Right lung (tissue), 10 donors: ENCODE data around the gene INPP5A. TPM values are rescaled to one million over a fixed set of nuclear protein-coding genes. Genes with fewer than 3 reads are reported as not detected.
"Not testable (repeated sequence)": the region's sequence is repeated elsewhere in the genome, so short reads cannot be mapped to it uniquely, and the experiment has no call there.

ENCODE experiments used
- DNase-seq, 2 donors: peaks; one replicate each; pipeline ENCODE4 v3.0.0-alpha.2; 2013
- long read RNA-seq, 8 donors: transcript quantifications; one replicate each; lab custom pipeline, GENCODE V29; 2026
- polyA plus RNA-seq, 5 donors: library from polyadenylated mRNA; unstranded; fragments of 120-200 nt; gene quantifications; one replicate each; pipeline versions ENCODE4 v1.2.1 to v1.2.3, GENCODE V29; 2013; ENCODE audit warnings: inconsistent platforms in 1 of 5, low replicate concordance in 1 of 5; ENCODE audit not compliant: insufficient read length in 5 of 5, insufficient read depth in 1 of 5

INPP5A gene, protein sequence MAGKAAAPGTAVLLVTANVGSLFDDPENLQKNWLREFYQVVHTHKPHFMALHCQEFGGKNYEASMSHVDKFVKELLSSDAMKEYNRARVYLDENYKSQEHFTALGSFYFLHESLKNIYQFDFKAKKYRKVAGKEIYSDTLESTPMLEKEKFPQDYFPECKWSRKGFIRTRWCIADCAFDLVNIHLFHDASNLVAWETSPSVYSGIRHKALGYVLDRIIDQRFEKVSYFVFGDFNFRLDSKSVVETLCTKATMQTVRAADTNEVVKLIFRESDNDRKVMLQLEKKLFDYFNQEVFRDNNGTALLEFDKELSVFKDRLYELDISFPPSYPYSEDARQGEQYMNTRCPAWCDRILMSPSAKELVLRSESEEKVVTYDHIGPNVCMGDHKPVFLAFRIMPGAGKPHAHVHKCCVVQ
- polyA plus RNA-seq: 10 to 100 TPM; 27.7 to 41.7 (median 35.5) TPM
- long read RNA-seq, donor 1, transcript INPP5A-203 (16 exons, 2,967 nt): major isoform, 6 of 13 reads
- long read RNA-seq, donor 1, partial matches to known transcripts: 7 of 13 reads
- long read RNA-seq, donor 1, other reads (novel, unspliced or antisense): 0 of 13 reads
- long read RNA-seq, donor 2, transcript INPP5A-203 (16 exons, 2,967 nt): major isoform, 5 of 5 reads
- long read RNA-seq, donor 2, partial matches to known transcripts: 0 of 5 reads
- long read RNA-seq, donor 2, other reads (novel, unspliced or antisense): 0 of 5 reads
- long read RNA-seq, donor 3, transcript INPP5A-203 (16 exons, 2,967 nt): major isoform, 5 of 6 reads
- long read RNA-seq, donor 3, partial matches to known transcripts: 0 of 6 reads
- long read RNA-seq, donor 3, other reads (novel, unspliced or antisense): 0 of 6 reads
- long read RNA-seq, donor 4, partial matches to known transcripts: 0 of 3 reads
- long read RNA-seq, donor 4, other reads (novel, unspliced or antisense): 0 of 3 reads
- long read RNA-seq, donor 5, transcript INPP5A-203 (16 exons, 2,967 nt): major isoform, 10 of 82 reads
- long read RNA-seq, donor 5, partial matches to known transcripts: 72 of 82 reads
- long read RNA-seq, donor 5, other reads (novel, unspliced or antisense): 0 of 82 reads
- long read RNA-seq, donor 6, transcript INPP5A-203 (16 exons, 2,967 nt): major isoform, 6 of 6 reads
- long read RNA-seq, donor 6, partial matches to known transcripts: 0 of 6 reads
- long read RNA-seq, donor 6, other reads (novel, unspliced or antisense): 0 of 6 reads
- long read RNA-seq, donor 7, transcript INPP5A-203 (16 exons, 2,967 nt): major isoform, 6 of 57 reads
- long read RNA-seq, donor 7, partial matches to known transcripts: 51 of 57 reads
- long read RNA-seq, donor 7, other reads (novel, unspliced or antisense): 0 of 57 reads
- long read RNA-seq, donor 8, partial matches to known transcripts: 0 of 4 reads
- long read RNA-seq, donor 8, other reads (novel, unspliced or antisense): 0 of 4 reads

DNA sequence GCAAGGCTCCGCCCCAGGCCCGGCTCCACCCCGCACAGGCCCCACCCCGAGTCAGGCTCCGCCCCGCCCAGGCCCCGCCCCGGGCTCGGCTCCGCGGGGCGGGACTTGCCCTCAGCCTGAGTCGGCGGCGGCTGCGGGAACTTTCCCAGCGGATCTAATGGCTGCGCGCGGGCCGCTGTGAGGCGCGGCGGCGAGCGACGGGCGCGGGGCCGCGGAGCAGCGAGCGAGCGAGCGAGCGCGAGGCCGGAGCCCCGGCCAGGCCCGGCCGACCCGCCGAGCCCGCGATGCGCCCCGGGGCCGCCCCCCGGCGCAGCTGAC lies at the start of gene INPP5A:
TSS of gene INPP5A (plus strand) at position 104 of the 318 bp plus-strand sequence. CDS start 310 bp downstream, outside the sequence.
- no peak for DNase-seq

- DNase-seq: no peak
These were observed 49.3 kb upstream of the INPP5A start for GRCh38 chr10:132488231-132488821.

GRCh38 chr10:132489053-132489703 lies 48.4 kb upstream of the INPP5A start:
- DNase-seq: no peak

DNA sequence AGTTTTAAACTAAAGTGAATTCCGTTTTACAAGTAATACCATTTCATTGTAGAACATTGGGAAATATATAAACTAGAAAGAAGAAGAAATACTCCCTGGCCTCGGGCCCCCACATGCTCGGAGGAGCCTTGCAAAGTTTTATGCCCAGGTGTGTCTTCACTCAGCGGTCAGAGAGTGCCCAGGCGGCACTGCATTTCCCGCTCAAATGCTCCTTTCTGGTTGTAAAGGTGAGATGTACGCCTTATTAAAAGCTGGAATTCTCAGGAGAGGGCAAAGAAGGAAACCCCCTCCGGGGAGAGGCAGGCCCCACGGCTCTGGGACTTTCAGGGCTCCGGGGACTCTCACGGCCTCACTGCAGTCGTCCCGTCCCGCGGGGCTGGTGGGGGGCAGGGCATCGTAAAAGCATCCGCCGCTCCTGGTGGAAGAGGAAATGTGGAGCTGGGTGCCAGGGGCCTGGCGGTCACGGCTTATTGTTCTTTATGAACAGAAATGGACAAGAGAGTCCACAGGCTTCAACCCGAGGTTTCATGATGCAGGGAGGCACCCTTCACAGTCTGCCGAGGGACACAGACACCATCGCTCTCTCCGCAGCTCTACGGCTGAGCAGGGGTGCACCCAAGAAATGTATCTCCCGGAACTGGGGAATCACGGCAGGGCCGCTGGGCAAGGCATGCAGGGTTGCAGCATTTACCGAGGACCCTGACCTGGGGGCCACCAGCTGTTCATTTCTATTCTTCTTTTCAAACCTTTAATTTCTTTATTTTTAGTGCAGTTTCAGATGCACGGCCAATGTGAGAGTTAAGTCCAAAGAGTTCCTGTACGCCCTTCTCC lies 47.7 kb upstream of the INPP5A start:
- DNase-seq: no peak

- DNase-seq: not testable (repeated sequence)
These were observed 46.1 kb upstream of the INPP5A start for GRCh38 chr10:132491534-132491933.

DNA sequence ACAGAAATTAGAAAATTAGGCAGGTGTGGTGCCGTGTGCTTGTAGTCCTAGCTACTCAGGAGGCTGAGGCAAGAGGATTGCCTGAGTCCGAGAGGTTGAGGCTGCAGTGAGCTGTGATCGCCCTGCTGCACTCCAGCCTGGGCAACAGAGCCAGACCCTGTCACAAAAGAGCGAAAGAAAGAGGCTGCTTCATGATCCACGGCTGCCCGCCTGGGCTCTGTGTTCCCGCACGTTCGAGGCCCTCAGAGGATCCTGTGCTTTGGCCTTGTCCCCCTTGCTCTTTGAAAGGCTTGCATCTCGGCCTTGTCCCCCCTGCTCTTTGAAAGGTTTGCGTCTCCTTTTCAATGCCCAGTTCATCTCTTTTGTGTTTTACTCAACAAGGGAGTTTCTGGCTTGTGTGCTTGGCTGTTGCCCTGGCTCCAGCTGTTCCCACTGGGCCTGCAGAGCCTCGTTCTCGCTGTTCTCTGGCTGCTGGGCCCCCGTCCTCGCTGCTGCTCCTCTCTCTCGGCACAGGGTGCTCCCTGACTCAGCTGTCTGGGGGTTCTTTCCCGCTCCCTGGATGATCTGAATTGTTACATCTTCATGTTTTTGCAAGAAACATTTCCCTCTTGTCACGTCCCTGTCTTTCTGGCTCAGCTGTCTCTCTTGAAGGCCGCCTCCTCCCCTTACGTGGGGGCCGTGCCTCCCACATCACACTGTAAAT lies 45.1 kb upstream of the INPP5A start:
- peak; percentile 68 for DNase-seq

- no peak for DNase-seq
These were observed 44.3 kb upstream of the INPP5A start for GRCh38 chr10:132493246-132493755.

DNA sequence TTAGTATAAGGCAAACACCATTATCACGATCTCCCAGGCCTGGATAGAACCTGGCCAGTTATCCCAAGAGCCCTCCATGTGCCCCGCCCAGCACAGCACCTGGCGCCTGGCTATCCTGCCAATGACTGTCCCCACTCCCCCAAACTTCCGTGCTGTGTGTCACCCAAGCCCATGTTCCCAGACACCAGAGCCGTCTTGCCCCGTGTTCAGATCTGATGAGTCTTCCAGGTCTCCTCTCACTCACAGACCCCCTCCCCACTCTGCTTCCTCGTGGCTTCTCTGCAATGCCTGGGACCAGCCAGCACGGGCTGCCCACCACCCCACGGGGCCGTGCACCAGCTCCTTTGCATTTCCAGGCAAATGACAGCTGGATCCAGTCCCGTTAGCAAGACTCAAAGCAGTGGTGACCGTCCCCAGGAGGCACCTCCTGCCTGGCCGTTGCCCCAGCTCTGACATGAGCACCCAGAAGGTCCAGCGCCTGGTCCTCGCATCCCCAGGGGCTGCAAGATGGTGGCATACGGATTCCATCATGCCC lies 43.8 kb upstream of the INPP5A start:
- DNase-seq: no peak

DNA sequence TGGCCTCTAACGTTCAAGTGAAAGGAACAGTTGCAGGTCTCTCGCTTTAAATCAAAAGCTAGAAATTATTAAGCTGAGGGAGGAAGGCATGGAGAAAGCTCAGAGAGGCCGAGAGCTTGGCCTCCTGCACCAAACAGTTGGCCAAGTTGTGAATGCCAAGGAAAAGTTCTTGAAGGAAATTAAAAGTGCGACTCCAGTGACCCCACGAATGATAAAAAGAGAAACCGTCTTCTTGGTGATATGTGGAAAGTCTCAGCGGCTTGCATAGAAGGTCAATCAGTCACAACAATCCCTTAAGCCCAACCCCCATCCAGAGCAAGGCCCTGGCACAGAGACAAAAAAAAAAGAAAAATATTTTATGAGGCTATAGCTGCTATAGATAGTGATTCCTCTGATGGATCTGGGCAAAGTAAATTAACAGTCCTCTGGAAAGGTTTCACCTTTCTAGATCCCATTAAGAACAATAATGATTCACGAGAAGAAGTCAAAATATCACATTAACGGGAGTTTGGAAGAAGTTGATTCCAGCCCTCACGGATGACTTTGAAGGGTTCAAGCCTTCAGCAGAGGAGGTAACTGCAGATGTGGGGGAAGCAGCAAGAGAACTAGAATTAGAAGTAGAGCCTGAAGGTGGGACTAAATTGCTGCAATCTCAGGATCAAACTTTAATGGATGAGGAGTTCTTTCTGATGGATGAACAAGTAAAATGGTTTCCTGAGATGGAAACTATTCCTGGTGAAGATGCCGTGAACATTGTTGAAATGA lies 42.5 kb upstream of the INPP5A start:
- peak in 1 of 2 donors; percentile 17 for DNase-seq

GRCh38 chr10:132496360-132497062 lies 41.1 kb upstream of the INPP5A start:
- no peak for DNase-seq

- no peak for DNase-seq
These were observed 40.4 kb upstream of the INPP5A start for GRCh38 chr10:132497063-132497680.

DNA sequence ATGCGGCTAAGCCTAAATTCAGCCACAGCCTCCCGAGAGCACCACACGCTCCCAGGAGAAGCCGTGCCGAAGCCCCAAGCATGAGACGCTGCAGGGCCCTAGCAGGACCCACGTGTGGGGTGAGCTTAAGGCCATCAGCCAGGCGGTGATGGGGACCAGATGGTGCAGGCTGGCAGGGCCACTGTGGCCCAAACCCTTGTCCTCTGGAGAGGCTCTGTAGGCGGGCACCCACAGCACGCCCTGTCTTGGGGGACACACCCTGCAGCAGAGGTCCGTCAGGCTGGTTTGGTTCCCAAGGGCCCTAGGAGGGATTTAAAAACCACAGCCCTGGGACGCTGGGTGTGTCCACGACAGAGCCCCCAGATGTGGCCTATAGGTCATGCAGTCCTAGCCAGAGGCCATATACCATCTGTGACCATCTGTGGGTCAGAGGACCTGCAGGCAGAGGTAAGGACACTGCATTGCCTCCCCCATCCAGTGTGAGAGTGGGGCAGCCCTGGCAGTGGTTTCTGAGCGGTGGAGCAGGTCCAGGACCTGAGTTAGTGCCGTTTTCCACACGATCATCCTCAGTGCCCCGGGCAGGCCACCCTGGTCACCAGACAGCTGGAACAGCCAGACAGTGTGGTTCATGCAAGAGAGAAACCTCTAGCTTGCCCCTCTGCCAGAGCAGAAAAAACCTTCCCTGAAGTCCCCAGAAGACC lies 39.6 kb upstream of the INPP5A start:
- DNase-seq: no peak

- no peak for DNase-seq
These were observed 38.8 kb upstream of the INPP5A start for GRCh38 chr10:132498562-132499366.

DNA sequence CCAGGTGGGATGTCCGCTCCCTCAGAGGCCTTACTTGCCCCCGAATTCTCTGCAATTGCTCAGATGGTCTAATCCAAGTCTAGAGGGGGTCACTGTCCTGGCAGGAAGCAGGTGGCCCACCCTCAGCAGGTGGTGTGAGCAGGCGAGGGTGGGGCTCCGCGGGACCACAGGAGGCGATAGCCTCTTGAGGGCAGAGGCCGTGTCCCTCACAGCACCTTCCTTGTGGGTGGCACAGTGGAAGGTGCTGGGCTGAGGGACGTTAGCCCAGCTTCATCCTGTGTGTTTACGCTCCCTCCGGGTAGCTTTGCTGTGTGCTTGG lies 38.3 kb upstream of the INPP5A start:
- DNase-seq: no peak

- DNase-seq: no peak
These were observed 36.7 kb upstream of the INPP5A start for GRCh38 chr10:132500781-132501415.
